GM18517 (cell line): ENCODE data around the gene CRTC1.

Experiments
- ATAC-seq: cut with Tn5 transposase; IDR thresholded peaks from one replicate; pipeline ENCODE4 v1.9.1; 2021; ENCODE audit warnings: mild to moderate bottlenecking, moderate library complexity; ENCODE audit not compliant: unreplicated experiment

Gene CRTC1

GRCh38 chr19:18743784-18744418 is 60.4 kb downstream of the CRTC1 start:
- ATAC-seq = no peak

GRCh38 chr19:18745012-18745735 is 61.7 kb downstream of the CRTC1 start:
- no peak for ATAC-seq

- no peak for ATAC-seq
Observed at GRCh38 chr19:18745931-18746330, 62.5 kb downstream of the CRTC1 start.

- no peak for ATAC-seq
Observed at GRCh38 chr19:18746401-18747325, 63.2 kb downstream of the CRTC1 start.

- no peak for ATAC-seq
Observed at GRCh38 chr19:18749362-18750231, 66.1 kb downstream of the CRTC1 start.

GRCh38 chr19:18750295-18750970 is 67.0 kb downstream of the CRTC1 start:
- no peak for ATAC-seq

GRCh38 chr19:18751571-18751970 is 68.1 kb downstream of the CRTC1 start:
- no peak for ATAC-seq

GRCh38 chr19:18754501-18754900 is 71.0 kb downstream of the CRTC1 start:
- ATAC-seq = no peak

- ATAC-seq = no peak
Observed at GRCh38 chr19:18756896-18757295, 73.4 kb downstream of the CRTC1 start.

GRCh38 chr19:18759304-18759994 is 76.0 kb downstream of the CRTC1 start:
- ATAC-seq = no peak

GRCh38 chr19:18759995-18760426 is 76.5 kb downstream of the CRTC1 start:
- ATAC-seq = no peak

GRCh38 chr19:18760440-18761383 is 77.2 kb downstream of the CRTC1 start:
- no peak for ATAC-seq

GRCh38 chr19:18761531-18762110 is 78.1 kb downstream of the CRTC1 start:
- ATAC-seq = no peak

- no peak for ATAC-seq
Observed at GRCh38 chr19:18762125-18763023, 78.9 kb downstream of the CRTC1 start.

GRCh38 chr19:18763674-18764590 is 80.5 kb downstream of the CRTC1 start:
- no peak for ATAC-seq

- no peak for ATAC-seq
Observed at GRCh38 chr19:18764591-18765051, 81.1 kb downstream of the CRTC1 start.
